Lower lobe of right lung (tissue), 2 donors: Measurements from ENCODE around the gene PIK3CG. TPM values are rescaled to one million over a fixed set of nuclear protein-coding genes. Genes with fewer than 3 reads are reported as not detected.
"Not testable (repeated sequence)": the region's sequence is repeated elsewhere in the genome, so short reads cannot be mapped to it uniquely, and the experiment has no call there.

ENCODE experiments used
- ATAC-seq, 2 donors: fragments of 200-7000 bp; cut with Tn5 transposase; one replicate each; pipeline ENCODE4 v1.9.1; 2020 to 2022; ENCODE audit warnings: mild to moderate bottlenecking in 2 of 2, moderate library complexity in 2 of 2
- DNase-seq: peaks from one replicate; pipeline ENCODE4 v3.0.0-alpha.2; 2020
- H3K27ac ChIP-seq: fragments of 200-600 bp; one replicate; pipeline ENCODE4 v1.8.0; 2022
- H3K27me3 ChIP-seq: fragments of 200-600 bp; one replicate; pipeline ENCODE4 v1.8.0; 2022; ENCODE audit warnings: low read depth
- H3K36me3 ChIP-seq: fragments of 200-600 bp; one replicate; pipeline ENCODE4 v1.8.0; 2022; ENCODE audit warnings: mild to moderate bottlenecking
- H3K4me1 ChIP-seq: fragments of 200-600 bp; one replicate; pipeline ENCODE4 v1.8.0; 2022
- H3K4me3 ChIP-seq: fragments of 200-600 bp; one replicate; pipeline ENCODE4 v1.8.0; 2022; ENCODE audit warnings: mild to moderate bottlenecking
- H3K9me3 ChIP-seq: fragments of 200-600 bp; one replicate; pipeline ENCODE4 v1.8.0; 2022
- intact Hi-C: fragments of 100-400 bp; cut with DNase I; formaldehyde crosslinking; loops from one replicate; pipeline ENCODE4 v1.11.0; 2022
- total RNA-seq: library from RNA; stranded (reverse); fragmentation: NEBNext Ultra II Directional; extraction: Animal tissue kit (Norgen Biotek cat#: 25700); gene quantifications from one replicate; pipeline ENCODE4 v1.2.1, GENCODE V29; 2021
- TF ChIP-seq, protein P1 (sequence below): fragments of 200-600 bp; IDR thresholded peaks from one replicate; pipeline ENCODE4 v1.8.0; 2022; ENCODE audit warnings: antibody characterized with exemption, mild to moderate bottlenecking
- donor health status: DM: no; HTN: yes; CAD: no; lungs with severe emphysema.

The PIK3CG gene
- total RNA-seq, 1 donor from 2014 or later, result 14.9 TPM

DNA sequence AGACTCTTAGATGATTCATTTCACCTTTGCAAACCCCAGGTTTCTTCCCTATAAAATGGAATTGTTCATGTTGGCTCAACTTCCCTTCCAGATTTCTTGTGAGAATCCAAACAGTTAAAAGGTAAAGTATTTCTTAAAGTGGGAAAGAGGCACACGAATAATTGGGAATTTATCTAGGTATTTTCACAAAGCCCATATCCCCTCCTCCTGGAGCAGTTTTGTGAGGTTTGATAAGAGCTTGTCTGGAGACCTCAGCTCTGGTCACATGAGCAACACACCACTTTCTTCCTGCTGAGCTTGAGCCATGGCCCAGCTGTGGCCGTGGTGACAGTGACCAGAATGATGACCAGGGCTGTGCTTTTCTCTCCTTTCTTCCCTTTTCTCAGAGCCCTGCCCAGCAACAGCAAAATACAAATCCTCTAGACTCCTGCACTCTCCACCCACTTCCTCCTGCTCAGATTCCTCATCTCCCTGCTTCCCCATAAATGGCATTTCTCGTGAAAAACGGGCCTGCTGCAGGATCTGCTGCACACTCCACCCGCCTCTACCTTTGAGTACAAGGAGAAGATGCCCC is 87.7 kb downstream of the PIK3CG start:
- Histone ChIP-seq H3K27ac (peak overlapping the region; percentile 19), H3K27me3 (no peaks in the 10 kb centered on the region), H3K4me1 (no peaks in the 10 kb centered on the region), H3K36me3 (no peaks in the 10 kb centered on the region), H3K9me3 (no peaks in the 10 kb centered on the region), H3K4me3 (no peak overlapping the region)
- peak; percentile 76 to 88 for ATAC-seq
- peak; percentile 60 for DNase-seq
- TF ChIP-seq, protein P1, sequence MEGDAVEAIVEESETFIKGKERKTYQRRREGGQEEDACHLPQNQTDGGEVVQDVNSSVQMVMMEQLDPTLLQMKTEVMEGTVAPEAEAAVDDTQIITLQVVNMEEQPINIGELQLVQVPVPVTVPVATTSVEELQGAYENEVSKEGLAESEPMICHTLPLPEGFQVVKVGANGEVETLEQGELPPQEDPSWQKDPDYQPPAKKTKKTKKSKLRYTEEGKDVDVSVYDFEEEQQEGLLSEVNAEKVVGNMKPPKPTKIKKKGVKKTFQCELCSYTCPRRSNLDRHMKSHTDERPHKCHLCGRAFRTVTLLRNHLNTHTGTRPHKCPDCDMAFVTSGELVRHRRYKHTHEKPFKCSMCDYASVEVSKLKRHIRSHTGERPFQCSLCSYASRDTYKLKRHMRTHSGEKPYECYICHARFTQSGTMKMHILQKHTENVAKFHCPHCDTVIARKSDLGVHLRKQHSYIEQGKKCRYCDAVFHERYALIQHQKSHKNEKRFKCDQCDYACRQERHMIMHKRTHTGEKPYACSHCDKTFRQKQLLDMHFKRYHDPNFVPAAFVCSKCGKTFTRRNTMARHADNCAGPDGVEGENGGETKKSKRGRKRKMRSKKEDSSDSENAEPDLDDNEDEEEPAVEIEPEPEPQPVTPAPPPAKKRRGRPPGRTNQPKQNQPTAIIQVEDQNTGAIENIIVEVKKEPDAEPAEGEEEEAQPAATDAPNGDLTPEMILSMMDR, result no peak
- intact Hi-C loops, result no loop called here

DNA sequence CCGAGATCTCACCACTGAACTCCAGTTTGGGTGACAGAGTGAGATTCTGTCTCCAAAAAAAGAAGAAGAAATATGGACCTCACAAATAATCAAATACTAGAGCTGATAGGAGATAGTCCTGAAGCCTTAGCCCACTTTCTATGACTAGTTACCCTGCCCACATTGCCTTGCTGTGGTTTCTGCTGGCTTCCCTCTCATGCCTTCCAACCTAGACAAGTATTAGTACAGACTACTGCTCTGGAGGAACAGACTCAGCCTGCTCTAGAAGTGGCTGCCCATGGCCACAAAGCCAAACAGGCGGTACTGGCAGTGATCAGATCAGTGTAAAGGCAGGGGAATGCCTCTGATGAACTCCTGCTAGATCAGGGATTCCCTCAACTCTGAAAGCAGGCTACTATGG is 89.8 kb downstream of the PIK3CG start:
- DNase-seq, result no peak
- intact Hi-C loops, result no loop called here
- no peak overlapping the region for H3K27ac ChIP-seq
- no peaks in the 10 kb centered on the region for H3K9me3 ChIP-seq
- TF ChIP-seq, protein P1, result no peak
- H3K27me3 ChIP-seq, result no peaks in the 10 kb centered on the region
- H3K4me3 ChIP-seq, result no peak overlapping the region
- no peak for ATAC-seq
- no peaks in the 10 kb centered on the region for H3K36me3 ChIP-seq
- H3K4me1 ChIP-seq, result no peaks in the 10 kb centered on the region

DNA sequence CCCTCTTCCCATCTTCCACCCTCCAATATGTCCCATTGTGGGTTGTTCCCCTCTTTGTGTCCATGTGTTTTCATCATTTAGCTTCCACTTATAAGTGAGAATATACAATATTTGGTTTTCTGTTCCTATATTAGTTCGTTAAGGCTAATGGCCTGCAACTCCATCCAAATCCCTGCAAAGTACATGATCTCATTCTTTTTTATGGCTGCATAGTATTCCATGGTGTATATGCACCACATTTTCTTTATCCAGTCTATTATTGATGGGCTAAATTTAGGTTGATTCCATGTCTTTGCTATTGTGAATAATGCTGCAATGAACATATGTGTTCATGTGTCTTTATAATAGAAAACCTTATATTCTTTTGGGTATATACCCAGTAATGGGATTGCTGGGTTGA is 90.8 kb downstream of the PIK3CG start:
- intact Hi-C loops, result not testable (repeated sequence)

More for the DNA sequence above, 90.8 kb downstream of the PIK3CG start:
- H3K36me3 ChIP-seq, H3K27me3 ChIP-seq, DNase-seq, H3K27ac ChIP-seq, H3K4me3 ChIP-seq, H3K4me1 ChIP-seq, H3K9me3 ChIP-seq, ATAC-seq: not testable (repeated sequence)

Other genes starting within 250 kb of the PIK3CG start
- gene CCDC71L, start 204.1 kb upstream of the PIK3CG start, total RNA-seq, result 24.1 TPM
- 10.3 TPM for gene PRKAR2B, start 179.4 kb downstream of the PIK3CG start, total RNA-seq